Urinary bladder (tissue), 4 donors: ENCODE measurements around the gene RNLS. TPM values are rescaled to one million over a fixed set of nuclear protein-coding genes. Genes with fewer than 3 reads are reported as not detected.

Source experiments
- DNase-seq: peaks from one replicate; pipeline ENCODE4 v3.0.0-alpha.2; 2015; ENCODE audit errors: extremely low spot score
- H3K27ac ChIP-seq: one replicate; pipeline ENCODE4 v1.5.1; 2013; ENCODE audit warnings: low read depth, mild to moderate bottlenecking, moderate library complexity
- H3K36me3 ChIP-seq: one replicate; pipeline ENCODE4 v1.6.1; 2013; ENCODE audit warnings: mild to moderate bottlenecking, moderate library complexity; ENCODE audit not compliant: insufficient read depth
- H3K4me1 ChIP-seq: one replicate; pipeline ENCODE4 v1.6.1; 2013; ENCODE audit warnings: mild to moderate bottlenecking, moderate library complexity; ENCODE audit not compliant: insufficient read depth
- H3K4me3 ChIP-seq: one replicate; pipeline ENCODE4 v1.5.1; 2013; ENCODE audit warnings: low read depth, low read length
- WGBS: extraction: QIAGEN DNeasy Blood & Tissue Kit; methylation state at CpG from one replicate; pipeline ENCODE4 v1.1.7; 2013; 5-methylcytosine and 5-hydroxymethylcytosine counted together
- polyA plus RNA-seq: library from polyadenylated mRNA; stranded (reverse); fragments of 200-250 nt; gene quantifications from one replicate; pipeline ENCODE4 v1.2.3, GENCODE V29; 2013
- small RNA-seq: library from RNA; depleted of rRNA; stranded (forward); fragments of <200 nt; gene quantifications from one replicate; pipeline ENCODE3, GENCODE V24; 2014
- total RNA-seq: library from RNA; depleted of rRNA; stranded (reverse); fragments of >200 nt; gene quantifications from one replicate; pipeline ENCODE4 v1.2.3, GENCODE V29; 2014
- donor health status: healthy with polysubstance abuse.
- donor health status: healthy.

RNLS gene
- total and polyA plus RNA-seq, 2 donors = 6.1 to 6.3 TPM

DNA sequence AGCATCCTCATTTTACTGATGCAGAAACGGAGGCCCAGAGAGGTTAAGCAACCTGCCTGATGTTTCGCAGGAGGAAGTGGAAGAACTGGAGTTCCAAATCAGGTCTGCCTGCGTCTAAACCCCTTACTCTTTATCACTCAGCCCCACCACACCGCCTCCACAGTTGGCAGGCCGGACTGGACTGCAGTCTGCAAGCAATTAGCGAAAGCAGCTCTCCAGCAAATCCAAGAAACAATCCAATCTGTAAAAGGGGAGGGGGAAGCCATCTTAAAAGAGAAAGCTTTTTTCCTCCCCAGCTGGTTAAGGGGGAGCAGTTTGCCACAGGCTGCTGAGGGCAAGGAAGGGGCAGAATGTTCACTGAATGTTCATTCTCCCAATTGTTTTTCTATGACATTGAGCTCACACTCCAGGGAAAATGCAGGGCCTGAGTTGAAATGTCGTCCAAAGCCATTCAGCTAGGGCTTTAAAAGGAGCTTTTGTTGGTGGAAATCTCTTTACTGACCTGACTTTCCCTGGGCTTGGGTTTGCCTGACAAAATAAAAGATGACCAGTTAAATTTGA, 350.1 kb downstream of the RNLS start:
- Histone ChIP-seq H3K27ac (no peak overlapping the region), H3K4me1 (no peaks in the 10 kb centered on the region), H3K36me3 (no peaks in the 10 kb centered on the region), H3K4me3 (no peak overlapping the region)
- DNase-seq = no peak
- 80% methylated on average over 7 of the region's 7 CpGs for WGBS

DNA sequence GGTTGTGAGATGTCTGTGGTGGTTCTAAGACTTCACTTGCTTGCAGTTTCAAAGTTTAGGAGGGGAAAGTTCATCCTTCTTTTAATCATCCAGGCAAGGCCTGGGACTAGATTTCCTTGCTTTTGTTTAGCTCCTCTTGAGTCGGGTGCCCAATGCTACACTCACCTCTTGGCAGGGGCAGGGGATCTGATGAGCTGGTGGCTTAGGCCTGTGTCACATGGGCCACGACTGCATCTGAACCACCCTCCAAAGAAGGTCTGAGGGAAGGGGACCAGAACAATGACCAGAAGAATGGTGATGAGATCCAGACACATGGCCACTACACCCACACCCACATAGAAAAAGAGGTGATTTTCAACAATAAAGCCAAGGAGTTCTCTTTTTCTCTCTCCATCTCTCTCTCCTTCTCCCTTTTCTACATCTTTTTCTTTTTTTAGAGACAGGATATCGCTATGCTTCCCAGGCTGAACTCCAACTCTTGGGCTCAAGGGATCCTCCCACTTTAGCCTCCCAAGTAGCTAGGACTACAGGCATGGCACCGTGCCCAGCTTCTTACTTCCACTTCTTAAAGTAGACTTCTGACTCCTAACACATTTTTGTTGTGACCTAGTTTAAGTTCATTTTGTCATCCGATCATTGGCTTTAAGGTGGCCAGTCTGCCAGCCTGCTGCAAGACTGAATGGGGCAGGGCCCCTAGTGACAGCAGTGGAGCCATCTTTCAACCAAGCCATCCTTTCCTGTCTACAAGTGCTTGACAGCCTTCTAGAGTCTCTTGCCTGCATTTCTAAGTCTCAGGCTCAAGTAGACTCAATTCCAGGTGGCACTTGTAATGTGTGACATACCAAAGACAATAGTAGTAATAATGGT, 350.9 kb downstream of the RNLS start:
- H3K4me3 ChIP-seq = no peak overlapping the region
- no peaks in the 10 kb centered on the region for H3K36me3 ChIP-seq
- no peak for DNase-seq
- H3K4me1 ChIP-seq = no peaks in the 10 kb centered on the region
- 61% methylated on average over 5 of the region's 5 CpGs for WGBS
- no peak overlapping the region for H3K27ac ChIP-seq

DNA sequence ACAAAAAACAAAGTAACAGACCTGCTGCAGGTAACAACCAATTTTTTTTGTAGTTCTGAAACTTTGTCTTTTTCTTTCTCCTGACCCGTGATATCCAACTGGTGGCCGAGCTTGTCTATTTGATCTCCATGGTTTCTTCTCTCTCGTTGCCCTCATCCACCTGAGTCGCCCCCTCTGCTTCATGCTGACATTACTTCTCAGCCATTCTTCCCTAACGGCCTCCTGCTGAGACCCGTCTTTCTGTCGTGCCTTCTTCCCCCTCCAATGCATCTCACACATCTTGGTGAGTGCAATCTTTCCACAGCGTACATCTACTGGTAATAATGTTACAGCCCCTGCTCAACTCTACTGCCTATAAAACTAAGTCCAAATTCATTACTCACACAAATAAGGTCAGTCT, 352.9 kb downstream of the RNLS start:
- Histone ChIP-seq H3K27ac (no peak overlapping the region), H3K4me1 (no peaks in the 10 kb centered on the region), H3K36me3 (no peaks in the 10 kb centered on the region), H3K4me3 (no peak overlapping the region)
- DNase-seq = no peak
- WGBS = 85% methylated on average over 8 of the region's 8 CpGs

DNA sequence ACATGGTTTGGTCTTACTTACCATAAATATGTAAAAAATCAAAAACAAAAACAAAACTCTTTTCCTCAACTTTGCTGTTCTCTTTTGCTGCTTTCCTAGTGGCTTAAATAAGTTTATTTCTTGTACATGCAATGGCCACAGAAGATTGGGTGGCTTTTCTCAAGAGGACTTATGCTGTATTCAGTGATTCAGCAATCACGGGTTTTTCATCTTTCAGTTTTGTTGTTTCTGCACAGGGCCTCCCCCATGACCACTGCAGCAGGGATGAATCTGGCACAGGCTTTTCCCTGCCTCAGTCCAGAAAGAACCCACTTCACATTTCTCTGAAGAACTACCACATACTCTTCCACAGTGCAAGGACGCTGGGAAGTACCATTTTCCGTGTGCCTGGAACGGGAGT, 355.0 kb downstream of the RNLS start:
- no peak for DNase-seq
- Histone ChIP-seq H3K4me1 (no peaks in the 10 kb centered on the region), H3K27ac (no peak overlapping the region), H3K4me3 (no peak overlapping the region), H3K36me3 (no peaks in the 10 kb centered on the region)
- 90% methylated on average over 4 of the region's 4 CpGs for WGBS

DNA sequence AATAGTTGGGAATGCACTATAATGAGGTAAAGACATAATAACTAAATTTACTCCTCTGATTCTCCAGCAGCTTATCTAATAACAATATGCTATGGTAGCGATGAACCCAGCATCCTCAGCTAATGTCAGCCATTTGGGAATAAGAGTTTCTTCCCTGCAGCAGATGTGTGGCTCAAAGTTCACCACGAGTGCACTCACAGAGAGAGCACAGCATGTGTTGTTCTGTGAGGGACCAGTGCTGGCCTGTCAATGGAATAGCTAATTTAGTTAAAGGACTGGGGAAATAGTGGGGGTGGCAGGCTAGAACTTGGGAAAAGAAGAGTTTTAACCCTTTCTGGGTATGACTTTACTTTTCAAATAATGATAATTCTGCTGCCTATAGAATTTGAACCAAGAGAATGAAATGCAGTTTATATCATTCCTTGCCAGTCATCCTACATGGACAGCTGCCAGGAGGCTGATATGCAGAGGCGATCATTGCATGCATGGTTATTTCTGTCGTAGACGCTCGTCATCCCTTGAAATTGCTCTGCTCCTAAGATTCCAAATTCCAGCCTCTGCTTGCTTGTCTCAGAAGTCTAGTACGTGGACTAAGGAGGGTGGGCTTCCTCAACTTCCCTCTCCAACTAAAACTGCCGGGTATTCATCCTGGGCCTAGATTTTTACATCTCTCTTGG, 355.6 kb downstream of the RNLS start:
- 77% methylated on average over 8 of the region's 8 CpGs for WGBS
- Histone ChIP-seq H3K4me3 (no peak overlapping the region), H3K4me1 (no peaks in the 10 kb centered on the region), H3K27ac (no peak overlapping the region), H3K36me3 (no peaks in the 10 kb centered on the region)
- no peak for DNase-seq

DNA sequence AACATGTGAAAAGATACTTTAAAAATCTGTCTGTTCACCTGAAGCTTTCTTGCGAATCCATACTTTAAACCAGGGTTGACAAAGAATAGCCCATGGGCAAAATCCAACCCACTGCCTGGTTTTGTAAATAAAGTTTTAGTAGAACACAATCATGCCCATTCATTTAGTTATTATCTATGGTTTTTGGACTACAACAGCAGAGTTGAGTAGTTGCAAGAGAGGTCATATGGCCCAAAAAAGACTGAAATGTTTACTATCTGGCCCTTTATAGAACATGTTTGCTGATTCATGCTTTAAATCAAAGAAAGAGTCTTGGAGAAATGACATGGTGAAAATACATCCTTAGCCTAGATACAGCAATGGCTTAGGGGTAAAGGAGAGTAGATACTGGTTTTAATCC, 356.2 kb downstream of the RNLS start:
- no peaks in the 10 kb centered on the region for H3K36me3 ChIP-seq
- no peaks in the 10 kb centered on the region for H3K4me1 ChIP-seq
- H3K27ac ChIP-seq = no peak overlapping the region
- WGBS = 91% methylated on average over 1 of the region's 1 CpG
- no peak for DNase-seq
- no peak overlapping the region for H3K4me3 ChIP-seq

DNA sequence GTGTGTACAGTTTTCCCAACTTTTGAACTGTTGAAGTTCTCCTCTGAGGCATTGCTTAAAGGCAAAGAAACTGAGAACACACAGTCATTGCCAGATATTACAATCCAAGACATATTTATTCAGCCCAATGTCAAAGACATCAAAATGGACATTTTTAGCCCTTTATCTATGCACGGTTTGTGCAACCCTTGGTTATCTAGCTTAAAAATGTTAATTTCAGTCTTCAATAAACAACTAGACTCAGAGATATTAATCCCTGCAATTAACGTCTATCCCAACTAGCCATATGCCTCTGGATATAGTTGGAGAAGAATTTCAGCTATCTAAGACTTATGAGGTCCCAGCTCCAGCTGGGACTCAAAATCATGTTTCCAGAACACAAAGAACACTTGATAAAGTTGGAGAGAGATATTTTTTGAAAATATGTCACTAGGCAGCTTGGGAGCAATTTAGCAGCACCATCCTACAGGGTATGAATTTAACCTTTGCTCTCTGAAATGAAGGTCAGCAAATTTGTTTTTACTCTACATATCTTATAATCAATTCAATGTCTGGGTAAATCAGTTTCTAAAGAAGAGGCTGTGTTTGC, 357.0 kb downstream of the RNLS start:
- Histone ChIP-seq H3K4me3 (no peak overlapping the region), H3K27ac (no peak overlapping the region), H3K4me1 (no peaks in the 10 kb centered on the region), H3K36me3 (no peaks in the 10 kb centered on the region)
- WGBS = 29% methylated on average over 2 of the region's 2 CpGs
- DNase-seq = no peak

Small RNA genes lying within 50 kb of the gene (small RNA-seq; reads per million reads assigned to genes)
- not detected for gene AL353149.1
- not detected for gene RF00019

Other genes with a start within 250 kb of the RNLS start
- gene LIPJ, start 3.4 kb upstream of the RNLS start, total RNA-seq = 0.26 TPM
- not detected for gene LIPJ, start 3.4 kb upstream of the RNLS start, polyA plus RNA-seq
- gene LIPF, start 81.1 kb upstream of the RNLS start, total RNA-seq = not detected
- gene LIPF, start 81.1 kb upstream of the RNLS start, polyA plus RNA-seq = not detected
- gene LIPK, start 122.9 kb upstream of the RNLS start, total RNA-seq = not detected
- not detected for gene LIPK, start 122.9 kb upstream of the RNLS start, polyA plus RNA-seq
- gene LIPN, start 176.7 kb upstream of the RNLS start, total RNA-seq = not detected
- 0.06 TPM for gene LIPN, start 176.7 kb upstream of the RNLS start, polyA plus RNA-seq
- gene LIPM, start 219.4 kb upstream of the RNLS start, total RNA-seq = not detected
- not detected for gene LIPM, start 219.4 kb upstream of the RNLS start, polyA plus RNA-seq